GM13977 (cell line): ENCODE data around the gene HVCN1.
"Not testable (repeated sequence)": the region's sequence is repeated elsewhere in the genome, so short reads cannot be mapped to it uniquely, and the experiment has no call there.

Experiments used
- DNase-seq: peaks from one replicate; pipeline ENCODE4 v3.0.0; 2012; ENCODE audit warnings: low spot score
- in situ Hi-C: fragments of 300-500 bp; cut with MboI; formaldehyde crosslinking; loops from one replicate; pipeline ENCODE4 v1.12.0; 2022; ENCODE audit warnings: low sequenced_read_pairs, low pct_unique_long_range_greater_than_20kb, mixed read lengths, inconsistent platforms; ENCODE audit not compliant: unreplicated experiment
- TF ChIP-seq, protein P1 (sequence below): IDR thresholded peaks from 2 replicates; pipeline ENCODE4 v1.5.1; 2012; ENCODE audit warnings: mild to moderate bottlenecking, control low read depth; ENCODE audit not compliant: insufficient read depth; ENCODE audit errors: extremely low read depth, missing control alignments

HVCN1 gene

DNA sequence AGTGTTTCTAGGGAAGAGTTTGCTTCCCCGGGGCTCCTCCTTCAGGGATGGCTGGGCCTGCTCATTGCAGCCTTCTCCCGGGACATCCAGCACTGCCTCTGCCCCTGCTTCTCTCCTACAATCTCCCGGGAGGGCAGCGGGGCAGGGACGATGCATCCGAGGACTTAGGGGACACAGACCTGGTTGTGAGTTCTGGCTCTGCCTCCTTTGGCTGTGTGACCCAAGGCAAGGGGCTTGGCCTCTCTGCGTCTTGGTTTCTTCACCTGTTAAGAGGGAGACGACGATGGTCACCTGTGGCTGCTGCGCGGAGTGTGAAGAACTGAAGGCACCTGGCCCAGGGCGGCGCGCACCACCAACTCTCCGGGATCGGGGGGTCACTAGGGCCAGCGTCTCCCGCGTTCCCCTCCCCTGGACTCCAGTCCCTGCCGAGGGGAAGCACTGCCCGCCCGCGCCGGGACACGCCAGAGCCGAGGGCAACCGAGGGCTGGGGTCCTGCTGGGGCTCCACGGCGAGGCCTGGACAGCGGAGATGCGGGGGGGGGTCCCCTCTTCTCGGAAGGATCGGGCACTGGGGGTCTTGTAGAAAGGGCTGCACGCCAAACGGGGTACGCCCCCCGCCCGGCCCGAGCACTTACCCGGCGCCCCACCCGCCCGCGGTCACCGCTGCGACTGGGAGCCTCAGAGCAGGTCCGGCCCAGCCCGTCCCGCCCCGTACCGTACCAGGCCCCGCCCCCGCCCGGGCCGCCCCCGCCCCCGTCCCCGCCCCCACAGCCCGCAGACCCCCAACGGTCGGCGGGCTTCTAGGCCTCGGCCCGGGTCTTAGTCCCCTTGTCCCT is at the start of gene HVCN1:
Gene HVCN1 (minus strand): TSS at position 670 of the 835 bp plus-strand sequence. CDS start 5,870 bp downstream, outside the sequence.
- in situ Hi-C loops = no loop called here
- peak; percentile 85 for DNase-seq
- TF ChIP-seq, protein P1, sequence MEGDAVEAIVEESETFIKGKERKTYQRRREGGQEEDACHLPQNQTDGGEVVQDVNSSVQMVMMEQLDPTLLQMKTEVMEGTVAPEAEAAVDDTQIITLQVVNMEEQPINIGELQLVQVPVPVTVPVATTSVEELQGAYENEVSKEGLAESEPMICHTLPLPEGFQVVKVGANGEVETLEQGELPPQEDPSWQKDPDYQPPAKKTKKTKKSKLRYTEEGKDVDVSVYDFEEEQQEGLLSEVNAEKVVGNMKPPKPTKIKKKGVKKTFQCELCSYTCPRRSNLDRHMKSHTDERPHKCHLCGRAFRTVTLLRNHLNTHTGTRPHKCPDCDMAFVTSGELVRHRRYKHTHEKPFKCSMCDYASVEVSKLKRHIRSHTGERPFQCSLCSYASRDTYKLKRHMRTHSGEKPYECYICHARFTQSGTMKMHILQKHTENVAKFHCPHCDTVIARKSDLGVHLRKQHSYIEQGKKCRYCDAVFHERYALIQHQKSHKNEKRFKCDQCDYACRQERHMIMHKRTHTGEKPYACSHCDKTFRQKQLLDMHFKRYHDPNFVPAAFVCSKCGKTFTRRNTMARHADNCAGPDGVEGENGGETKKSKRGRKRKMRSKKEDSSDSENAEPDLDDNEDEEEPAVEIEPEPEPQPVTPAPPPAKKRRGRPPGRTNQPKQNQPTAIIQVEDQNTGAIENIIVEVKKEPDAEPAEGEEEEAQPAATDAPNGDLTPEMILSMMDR = no peak

DNA sequence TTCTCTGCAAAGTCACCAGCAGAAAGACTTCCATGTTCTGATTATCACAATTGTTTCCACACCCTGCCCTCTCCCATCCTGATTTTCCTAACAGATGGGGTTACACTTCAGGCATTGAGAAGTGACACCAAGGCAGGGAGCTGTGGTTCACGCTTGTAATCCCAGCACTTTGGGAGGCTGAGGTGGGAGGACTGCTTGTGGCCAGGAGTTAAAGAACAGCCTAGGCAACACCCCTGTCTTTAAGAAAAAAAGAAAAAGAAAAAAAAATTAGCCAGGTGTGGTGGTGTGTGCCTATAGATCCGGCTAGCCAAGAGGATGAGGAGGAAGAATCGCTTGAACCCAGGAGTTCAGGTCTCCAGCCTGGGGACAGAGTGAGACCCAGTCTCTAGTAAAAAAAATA is 48.6 kb upstream of the HVCN1 start:
- DNase-seq = no peak
- in situ Hi-C loops = no loop called here
- TF ChIP-seq, protein P1 = no peak

- DNase-seq, in situ Hi-C loops: not testable (repeated sequence)
Measured at GRCh38 chr12:110737016-110737415, 48.1 kb upstream of the HVCN1 start.

DNA sequence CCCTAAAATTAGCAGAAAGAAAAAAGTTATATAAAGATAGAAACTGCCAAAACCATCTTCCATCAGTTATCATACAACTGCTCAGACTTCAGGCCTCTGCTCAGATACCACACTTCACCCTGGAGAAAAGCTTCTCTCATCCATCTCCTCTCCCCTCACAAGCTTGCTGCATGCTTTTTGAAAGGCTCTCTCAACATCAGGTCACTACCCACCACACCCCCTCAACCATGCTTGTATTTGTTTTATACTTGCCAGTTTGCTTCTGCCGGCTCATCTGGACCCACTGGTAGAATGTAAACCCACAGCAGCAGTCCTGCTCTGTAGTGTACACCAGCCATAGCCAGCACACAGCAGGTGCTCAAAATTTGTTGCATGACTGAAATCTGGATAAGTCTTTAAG is 45.0 kb upstream of the HVCN1 start:
- in situ Hi-C loops = no loop called here
- DNase-seq = no peak
- TF ChIP-seq, protein P1 = no peak

GRCh38 chr12:110733089-110733715 is 44.3 kb upstream of the HVCN1 start:
- DNase-seq = no peak
- TF ChIP-seq, protein P1 = no peak
- in situ Hi-C loops = no loop called here

- in situ Hi-C loops = no loop called here
- no peak for DNase-seq
- TF ChIP-seq, protein P1 = no peak
Measured at GRCh38 chr12:110732572-110732971, 43.7 kb upstream of the HVCN1 start.

GRCh38 chr12:110731479-110731878 is 42.6 kb upstream of the HVCN1 start:
- no peak for DNase-seq
- in situ Hi-C loops = no loop called here

More at GRCh38 chr12:110731479-110731878, 42.6 kb upstream of the HVCN1 start:
- TF ChIP-seq, protein P1 = no peak
